HepG2 (cell line): ENCODE data around the gene OSBPL2. TPM values are rescaled to one million over a fixed set of nuclear protein-coding genes. Genes with fewer than 3 reads are reported as not detected.

Experiments
- CHD2 ChIP-seq: IDR thresholded peaks from 2 replicates; pipeline ENCODE4 v1.6.1; 2011; ENCODE audit warnings: low read depth, low read length, improper control_type of control experiment
- GTF2F1 ChIP-seq: fragments of 150-350 bp; IDR thresholded peaks from 2 replicates; pipeline ENCODE4 v1.6.1; 2014; ENCODE audit warnings: low read length
- KDM5B ChIP-seq: sonication (generic); formaldehyde crosslinking; IDR thresholded peaks from 2 replicates; pipeline ENCODE4 v1.4.0; 2020; ENCODE audit warnings: missing genetic modification reagents, mild to moderate bottlenecking, borderline replicate concordance
- MATR3 ChIP-seq: sonication (generic); formaldehyde crosslinking; IDR thresholded peaks from 2 replicates; pipeline ENCODE4 v1.4.0; 2020; ENCODE audit warnings: missing genetic modification reagents
- NCOA5 ChIP-seq: sonication (generic); formaldehyde crosslinking; IDR thresholded peaks from 2 replicates; pipeline ENCODE4 v1.4.0; 2020; ENCODE audit warnings: missing genetic modification reagents
- NCOR1 ChIP-seq: fragments of 200-600 bp; sonication (generic); IDR thresholded peaks from 2 replicates; pipeline ENCODE4 v1.7.0; 2017; ENCODE audit warnings: antibody characterized with exemption, low read length, borderline replicate concordance
- NONO ChIP-seq, 2 experiments: fragments of 450-650 bp in 1 of 2; sonication (generic) in 1 of 2; formaldehyde crosslinking in 1 of 2; IDR thresholded peaks in 1 of 2; conservative IDR thresholded peaks in 1 of 2; 2 replicates each; pipeline versions ENCODE4 v1.6.1 to v1.8.0; 2017 to 2022; ENCODE audit warnings: mild to moderate bottlenecking in 1 of 2, missing genetic modification reagents in 1 of 2, moderate library complexity in 1 of 2
- PAF1 ChIP-seq: IDR thresholded peaks from 2 replicates; pipeline ENCODE4 v1.6.1; 2016; ENCODE audit warnings: missing genetic modification reagents, missing compliant biosample characterization
- PAWR ChIP-seq: sonication (generic); formaldehyde crosslinking; IDR thresholded peaks from 2 replicates; pipeline ENCODE4 v1.4.0; 2020; ENCODE audit warnings: missing genetic modification reagents, mild to moderate bottlenecking, borderline replicate concordance
- RBAK ChIP-seq: sonication (generic); formaldehyde crosslinking; IDR thresholded peaks from 2 replicates; pipeline ENCODE4 v1.5.1; 2020; ENCODE audit warnings: mild to moderate bottlenecking, missing genetic modification reagents
- SATB2 ChIP-seq: sonication (generic); formaldehyde crosslinking; IDR thresholded peaks from 2 replicates; pipeline ENCODE4 v1.5.0; 2020; ENCODE audit warnings: missing genetic modification reagents
- TBL1XR1 ChIP-seq: fragments of 150-350 bp; IDR thresholded peaks from 2 replicates; pipeline ENCODE4 v1.6.1; 2014; ENCODE audit warnings: borderline replicate concordance, low read length; ENCODE audit not compliant: partially characterized antibody
- TBP ChIP-seq: sonication (generic); formaldehyde crosslinking; IDR thresholded peaks from 2 replicates; pipeline ENCODE4 v1.5.0; 2020; ENCODE audit warnings: missing genetic modification reagents
- ZNF160 ChIP-seq: sonication (generic); formaldehyde crosslinking; IDR thresholded peaks from 2 replicates; pipeline ENCODE4 v1.8.0; 2022; ENCODE audit warnings: mild to moderate bottlenecking, inconsistent platforms, missing genetic modification reagents
- ZNF703 ChIP-seq: sonication (generic); formaldehyde crosslinking; IDR thresholded peaks from 2 replicates; pipeline ENCODE4 v1.5.1; 2020; ENCODE audit warnings: missing genetic modification reagents, mild to moderate bottlenecking, moderate library complexity, borderline replicate concordance
- ZNF776 ChIP-seq: sonication (generic); formaldehyde crosslinking; IDR thresholded peaks from 2 replicates; pipeline ENCODE4 v1.4.0; 2020; ENCODE audit warnings: mild to moderate bottlenecking, missing genetic modification reagents
- polyA plus RNA-seq, 8 experiments: library from polyadenylated mRNA; depleted of rRNA in 3 of 8; stranded (reverse) in 7 of 8; unstranded in 1 of 8; fragments of >200 nt; fragmentation: Illumina TruSeq in 4 of 8; extraction: Trizol in 4 of 8; gene quantifications; 2 replicates each; pipeline versions ENCODE4 v1.2.1 to v1.2.3, GENCODE V29; 2011 to 2016; ENCODE audit warnings: low read depth in 4 of 8, missing spikeins in 1 of 8, mixed read lengths in 1 of 8; ENCODE audit not compliant: insufficient read depth in 1 of 8
- total RNA-seq, 5 experiments: library from RNA; depleted of rRNA; stranded (reverse); fragments of >200 nt; fragmentation: Illumina TruSeq; extraction: Trizol; gene quantifications; 2 replicates each; pipeline ENCODE4 v1.2.3, GENCODE V29; 2016; ENCODE audit warnings: low read depth in 1 of 5
- TF ChIP-seq, protein P1 (sequence below): sonication (generic); formaldehyde crosslinking; IDR thresholded peaks from 2 replicates; pipeline ENCODE4 v1.8.0; 2022; ENCODE audit warnings: low read depth, missing genetic modification reagents
- TF ChIP-seq, protein P2 (sequence below): sonication (generic); formaldehyde crosslinking; IDR thresholded peaks from 2 replicates; pipeline ENCODE4 v1.8.0; 2022; ENCODE audit warnings: mild to moderate bottlenecking, missing genetic modification reagents, borderline replicate concordance
- TF ChIP-seq, protein P3 (sequence below): sonication (generic); formaldehyde crosslinking; IDR thresholded peaks from 2 replicates; pipeline ENCODE4 v1.8.1; 2023; ENCODE audit warnings: mild to moderate bottlenecking, missing genetic modification reagents
- TF ChIP-seq, protein P4 (sequence below): sonication (generic); formaldehyde crosslinking; IDR thresholded peaks from 2 replicates; pipeline ENCODE4 v1.4.0; 2020; ENCODE audit warnings: mild to moderate bottlenecking, missing genetic modification reagents
- TF ChIP-seq, protein P5 (sequence below): sonication (generic); formaldehyde crosslinking; IDR thresholded peaks from 2 replicates; pipeline ENCODE4 v1.8.1; 2023; ENCODE audit warnings: mild to moderate bottlenecking, missing genetic modification reagents, borderline replicate concordance
- TF ChIP-seq, protein P6 (sequence below): sonication (generic); formaldehyde crosslinking; IDR thresholded peaks from 2 replicates; pipeline ENCODE4 v1.5.0; 2020; ENCODE audit warnings: missing genetic modification reagents, mild to moderate bottlenecking, borderline replicate concordance

The OSBPL2 gene
- total and polyA plus RNA-seq, 2 of the 13 experiments (the other 11 are each of a cell fraction or from before 2014, with no cell fraction given), result 18.5 to 37.4 TPM

DNA sequence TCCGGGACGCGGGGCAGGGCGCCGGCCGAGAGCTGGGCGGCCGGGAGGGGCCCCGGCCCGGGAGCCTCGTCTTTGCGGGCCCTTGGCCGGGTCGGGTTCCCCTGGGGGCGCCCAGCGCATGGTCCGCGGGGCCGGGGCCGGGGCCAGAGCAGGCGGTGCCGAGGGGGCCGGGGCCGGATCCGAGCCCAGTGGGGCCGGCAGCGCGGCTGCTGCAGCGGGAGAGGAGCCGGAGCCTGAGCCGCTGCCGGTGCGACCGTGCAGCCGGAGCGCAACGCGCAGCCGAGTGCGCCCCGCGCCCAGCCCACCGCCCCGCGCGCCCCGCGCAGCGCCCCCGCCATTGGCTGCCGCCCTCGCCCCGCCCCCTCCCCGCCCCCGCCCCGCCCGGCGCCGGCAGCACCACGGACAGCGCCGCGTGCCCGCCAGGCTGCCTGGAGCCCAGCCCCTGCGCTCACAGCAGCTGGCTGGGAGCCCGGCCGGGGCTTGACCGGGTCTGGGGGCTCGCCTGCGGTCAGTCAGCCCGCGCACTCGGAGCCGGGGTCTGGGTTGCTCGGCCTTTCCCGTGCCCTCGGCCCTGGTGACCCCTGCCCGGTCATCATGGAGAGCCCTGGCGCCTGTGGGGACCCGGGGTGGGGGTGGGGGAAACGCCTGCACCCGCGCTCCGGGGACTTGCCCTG is 18.2 kb upstream of the OSBPL2 start, which contains the start of gene HRH3 (continued):
- TF ChIP-seq, protein P1, sequence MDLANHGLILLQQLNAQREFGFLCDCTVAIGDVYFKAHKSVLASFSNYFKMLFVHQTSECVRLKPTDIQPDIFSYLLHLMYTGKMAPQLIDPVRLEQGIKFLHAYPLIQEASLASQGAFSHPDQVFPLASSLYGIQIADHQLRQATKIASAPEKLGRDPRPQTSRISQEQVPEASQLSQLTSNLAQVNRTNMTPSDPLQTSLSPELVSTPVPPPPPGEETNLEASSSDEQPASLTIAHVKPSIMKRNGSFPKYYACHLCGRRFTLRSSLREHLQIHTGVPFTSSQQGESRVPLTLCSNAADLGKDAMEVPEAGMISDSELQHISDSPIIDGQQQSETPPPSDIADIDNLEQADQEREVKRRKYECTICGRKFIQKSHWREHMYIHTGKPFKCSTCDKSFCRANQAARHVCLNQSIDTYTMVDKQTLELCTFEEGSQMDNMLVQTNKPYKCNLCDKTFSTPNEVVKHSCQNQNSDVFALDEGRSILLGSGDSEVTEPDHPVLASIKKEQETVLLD (CRISPR knock-in tag), result 0 out of 2 replicates have a peak, but pooled peaks have one; percentile 60
- TF ChIP-seq NCOA5 (CRISPR knock-in tag) (no peak), GTF2F1 (no peak), PAF1 (CRISPR knock-in tag) (no peak), PAWR (no peak), ZNF776 (CRISPR knock-in tag) (peak; percentile 68; the same call in 1 of the 2 replicates), RBAK (CRISPR knock-in tag) (no peak), ZNF160 (CRISPR knock-in tag) (peak; percentile 87; the same call in 1 of the 2 replicates), KDM5B (CRISPR knock-in tag) (peak; percentile 83), ZNF703 (no peak), NONO (IDR thresholded peaks at IDR 0.05) (no peak), NONO (CRISPR knock-in tag; conservative IDR thresholded peaks at IDR 0.05) (no peak), TBP (CRISPR knock-in tag) (no peak), CHD2 (no peak), MATR3 (CRISPR knock-in tag) (no peak), NCOR1 (no peak), SATB2 (CRISPR knock-in tag) (0 out of 2 replicates have a peak, but pooled peaks have one; percentile 52), TBL1XR1 (no peak)
- TF ChIP-seq, protein P2, sequence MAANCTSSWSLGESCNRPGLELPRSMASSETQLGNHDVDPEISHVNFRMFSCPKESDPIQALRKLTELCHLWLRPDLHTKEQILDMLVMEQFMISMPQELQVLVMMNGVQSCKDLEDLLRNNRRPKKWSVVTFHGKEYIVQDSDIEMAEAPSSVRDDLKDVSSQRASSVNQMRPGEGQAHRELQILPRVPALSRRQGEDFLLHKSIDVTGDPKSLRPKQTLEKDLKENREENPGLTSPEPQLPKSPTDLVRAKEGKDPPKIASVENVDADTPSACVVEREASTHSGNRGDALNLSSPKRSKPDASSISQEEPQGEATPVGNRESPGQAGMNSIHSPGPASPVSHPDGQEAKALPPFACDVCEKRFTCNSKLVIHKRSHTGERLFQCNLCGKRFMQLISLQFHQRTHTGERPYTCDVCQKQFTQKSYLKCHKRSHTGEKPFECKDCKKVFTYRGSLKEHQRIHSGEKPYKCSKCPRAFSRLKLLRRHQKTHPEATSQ (CRISPR knock-in tag), result no peak
- TF ChIP-seq, protein P3, sequence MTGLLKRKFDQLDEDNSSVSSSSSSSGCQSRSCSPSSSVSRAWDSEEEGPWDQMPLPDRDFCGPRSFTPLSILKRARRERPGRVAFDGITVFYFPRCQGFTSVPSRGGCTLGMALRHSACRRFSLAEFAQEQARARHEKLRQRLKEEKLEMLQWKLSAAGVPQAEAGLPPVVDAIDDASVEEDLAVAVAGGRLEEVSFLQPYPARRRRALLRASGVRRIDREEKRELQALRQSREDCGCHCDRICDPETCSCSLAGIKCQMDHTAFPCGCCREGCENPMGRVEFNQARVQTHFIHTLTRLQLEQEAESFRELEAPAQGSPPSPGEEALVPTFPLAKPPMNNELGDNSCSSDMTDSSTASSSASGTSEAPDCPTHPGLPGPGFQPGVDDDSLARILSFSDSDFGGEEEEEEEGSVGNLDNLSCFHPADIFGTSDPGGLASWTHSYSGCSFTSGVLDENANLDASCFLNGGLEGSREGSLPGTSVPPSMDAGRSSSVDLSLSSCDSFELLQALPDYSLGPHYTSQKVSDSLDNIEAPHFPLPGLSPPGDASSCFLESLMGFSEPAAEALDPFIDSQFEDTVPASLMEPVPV (CRISPR knock-in tag), result no peak
- TF ChIP-seq, protein P4, sequence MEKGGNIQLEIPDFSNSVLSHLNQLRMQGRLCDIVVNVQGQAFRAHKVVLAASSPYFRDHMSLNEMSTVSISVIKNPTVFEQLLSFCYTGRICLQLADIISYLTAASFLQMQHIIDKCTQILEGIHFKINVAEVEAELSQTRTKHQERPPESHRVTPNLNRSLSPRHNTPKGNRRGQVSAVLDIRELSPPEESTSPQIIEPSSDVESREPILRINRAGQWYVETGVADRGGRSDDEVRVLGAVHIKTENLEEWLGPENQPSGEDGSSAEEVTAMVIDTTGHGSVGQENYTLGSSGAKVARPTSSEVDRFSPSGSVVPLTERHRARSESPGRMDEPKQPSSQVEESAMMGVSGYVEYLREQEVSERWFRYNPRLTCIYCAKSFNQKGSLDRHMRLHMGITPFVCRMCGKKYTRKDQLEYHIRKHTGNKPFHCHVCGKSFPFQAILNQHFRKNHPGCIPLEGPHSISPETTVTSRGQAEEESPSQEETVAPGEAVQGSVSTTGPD (CRISPR knock-in tag), result no peak
- TF ChIP-seq, protein P5, sequence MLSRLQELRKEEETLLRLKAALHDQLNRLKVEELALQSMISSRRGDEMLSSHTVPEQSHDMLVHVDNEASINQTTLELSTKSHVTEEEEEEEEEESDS (CRISPR knock-in tag), result no peak
- TF ChIP-seq, protein P6, sequence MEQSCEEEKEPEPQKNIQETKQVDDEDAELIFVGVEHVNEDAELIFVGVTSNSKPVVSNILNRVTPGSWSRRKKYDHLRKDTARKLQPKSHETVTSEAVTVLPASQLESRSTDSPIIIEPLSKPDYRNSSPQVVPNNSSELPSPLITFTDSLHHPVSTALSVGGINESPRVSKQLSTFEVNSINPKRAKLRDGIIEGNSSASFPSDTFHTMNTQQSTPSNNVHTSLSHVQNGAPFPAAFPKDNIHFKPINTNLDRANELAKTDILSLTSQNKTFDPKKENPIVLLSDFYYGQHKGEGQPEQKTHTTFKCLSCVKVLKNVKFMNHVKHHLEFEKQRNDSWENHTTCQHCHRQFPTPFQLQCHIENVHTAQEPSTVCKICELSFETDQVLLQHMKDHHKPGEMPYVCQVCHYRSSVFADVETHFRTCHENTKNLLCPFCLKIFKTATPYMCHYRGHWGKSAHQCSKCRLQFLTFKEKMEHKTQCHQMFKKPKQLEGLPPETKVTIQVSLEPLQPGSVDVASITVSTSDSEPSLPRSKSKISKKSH (CRISPR knock-in tag), result no peak
